GM18907 (cell line): Measurements from ENCODE around the gene EPHA3.

Experiments
- ATAC-seq: cut with Tn5 transposase; IDR thresholded peaks from one replicate; pipeline ENCODE4 v1.9.1; 2021; ENCODE audit warnings: mild to moderate bottlenecking, moderate library complexity; ENCODE audit not compliant: unreplicated experiment

EPHA3 gene

DNA sequence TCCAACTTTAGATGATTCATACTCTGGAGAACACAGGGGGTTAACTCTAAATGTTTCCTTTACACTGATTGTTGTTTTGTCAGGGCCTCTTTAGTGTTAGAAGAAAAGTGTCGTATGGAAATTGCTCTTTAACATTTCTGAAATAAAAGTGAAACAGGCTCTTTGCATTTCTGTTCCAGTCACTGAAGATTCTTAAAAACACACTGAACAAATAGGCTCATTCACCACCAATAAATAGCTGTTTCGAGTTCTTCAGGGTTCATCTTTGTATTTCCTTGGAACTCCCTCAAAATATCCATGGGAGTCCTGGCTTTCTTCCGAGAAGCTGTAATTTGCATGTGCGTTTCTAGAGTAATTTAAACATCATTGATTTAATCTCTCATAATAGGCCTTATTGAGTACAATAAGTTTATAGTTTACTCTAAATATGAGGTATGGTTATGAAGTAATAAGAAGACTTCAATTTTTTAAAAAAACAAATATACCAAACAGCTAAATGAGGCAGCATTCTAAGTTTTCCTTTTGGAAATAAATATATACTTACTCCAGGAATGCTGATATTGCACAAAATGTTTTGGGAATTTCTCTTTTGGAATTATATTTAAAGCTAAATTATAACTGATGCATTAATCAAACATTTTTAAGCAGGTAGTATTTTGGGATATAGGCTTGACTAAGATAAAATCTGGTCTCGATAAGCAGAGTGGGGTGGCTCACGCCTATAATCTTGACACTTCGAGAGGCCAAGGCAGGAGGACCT, 327.4 kb downstream of the EPHA3 start:
- no peak for ATAC-seq

DNA sequence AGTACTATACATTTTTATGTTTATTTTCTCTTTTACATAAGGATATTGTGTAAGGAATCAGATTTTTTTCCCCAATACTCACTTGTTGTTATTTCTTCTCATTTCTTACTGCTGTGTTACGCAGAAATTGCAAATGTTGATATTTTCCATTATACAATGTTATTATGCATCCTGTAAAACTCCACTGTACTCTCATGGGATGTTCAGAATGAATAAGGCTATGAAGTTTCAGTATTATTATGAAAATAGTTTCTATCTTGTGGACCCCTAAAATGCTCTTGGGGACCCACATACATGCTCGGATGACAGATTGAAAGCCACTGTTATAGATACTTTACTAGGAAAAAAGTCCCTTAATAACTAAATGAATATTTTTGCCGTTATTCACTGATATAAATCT, 329.4 kb downstream of the EPHA3 start:
- no peak for ATAC-seq

- ATAC-seq, result no peak
Measured at GRCh38 chr3:89440386-89440785, 333.0 kb downstream of the EPHA3 start.

DNA sequence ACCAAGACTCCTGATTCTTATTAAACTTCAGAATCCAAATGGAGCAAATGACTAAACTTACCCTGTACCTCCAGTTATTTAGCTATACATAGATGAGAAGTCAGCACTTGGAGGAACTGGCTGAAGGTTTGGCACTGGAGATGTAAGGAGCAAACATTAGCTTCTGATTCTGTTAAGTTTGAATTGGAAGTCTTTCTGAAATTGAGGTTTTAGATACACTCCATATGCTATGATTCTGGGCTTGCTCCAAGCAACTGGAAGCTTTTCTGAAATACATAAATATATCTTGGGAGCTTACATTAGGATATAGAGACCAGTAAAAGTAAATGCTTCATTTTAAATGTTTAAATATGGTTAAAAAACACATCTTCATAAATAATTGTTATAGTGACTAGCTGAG, 333.7 kb downstream of the EPHA3 start:
- no peak for ATAC-seq

- no peak for ATAC-seq
Measured at GRCh38 chr3:89446593-89446992, 339.2 kb downstream of the EPHA3 start.

DNA sequence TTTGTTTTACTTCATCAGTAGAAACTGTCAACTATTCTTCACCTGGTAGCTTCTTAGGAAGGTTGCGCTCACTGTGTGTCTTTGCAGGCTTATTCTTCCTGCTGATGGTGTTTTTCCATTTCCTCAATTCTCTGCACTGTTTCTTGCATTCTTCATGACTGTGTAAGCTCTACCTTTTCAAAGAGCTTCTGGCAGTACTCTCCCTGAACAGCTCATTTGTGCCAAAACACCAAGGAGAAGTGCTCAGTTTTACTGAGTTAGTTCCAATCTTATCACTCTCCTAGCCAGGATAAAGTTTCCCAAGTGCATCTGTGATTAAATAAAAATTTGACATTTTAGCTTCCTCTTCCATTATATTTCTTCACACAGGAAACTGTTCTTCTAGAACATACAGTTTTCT, 339.8 kb downstream of the EPHA3 start:
- no peak for ATAC-seq

DNA sequence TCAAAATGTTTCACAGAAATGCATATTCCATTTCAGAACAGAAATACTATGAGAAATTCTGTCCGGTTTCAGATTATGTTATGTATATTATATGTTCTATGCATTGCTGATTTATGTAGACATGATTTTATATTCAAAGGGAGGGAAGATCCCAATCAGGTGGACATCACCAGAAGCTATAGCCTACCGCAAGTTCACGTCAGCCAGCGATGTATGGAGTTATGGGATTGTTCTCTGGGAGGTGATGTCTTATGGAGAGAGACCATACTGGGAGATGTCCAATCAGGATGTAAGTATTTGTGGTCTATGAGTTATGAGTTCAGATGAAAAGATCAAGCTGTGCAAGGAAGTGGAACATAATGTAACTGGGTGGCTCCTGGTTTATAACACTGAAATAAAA, 341.7 kb downstream of the EPHA3 start:
- no peak for ATAC-seq

DNA sequence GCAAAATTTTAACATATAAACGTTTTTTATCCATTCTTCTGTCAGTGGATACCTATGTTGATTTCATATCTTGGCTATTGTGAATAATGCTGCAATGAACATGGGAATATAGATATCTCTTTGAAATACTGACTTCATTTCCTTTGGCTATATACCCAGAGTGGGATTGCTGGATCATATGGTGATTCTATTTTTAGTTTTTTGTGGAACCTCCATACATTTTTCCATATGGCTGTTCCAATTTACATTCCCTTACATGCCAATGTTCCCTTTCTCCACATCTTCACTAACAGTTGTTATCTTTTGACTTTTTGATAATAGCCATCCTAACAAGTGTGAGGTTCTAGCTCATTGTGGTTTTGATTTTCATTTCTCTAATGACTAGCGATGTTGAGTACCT, 344.6 kb downstream of the EPHA3 start:
- no peak for ATAC-seq

DNA sequence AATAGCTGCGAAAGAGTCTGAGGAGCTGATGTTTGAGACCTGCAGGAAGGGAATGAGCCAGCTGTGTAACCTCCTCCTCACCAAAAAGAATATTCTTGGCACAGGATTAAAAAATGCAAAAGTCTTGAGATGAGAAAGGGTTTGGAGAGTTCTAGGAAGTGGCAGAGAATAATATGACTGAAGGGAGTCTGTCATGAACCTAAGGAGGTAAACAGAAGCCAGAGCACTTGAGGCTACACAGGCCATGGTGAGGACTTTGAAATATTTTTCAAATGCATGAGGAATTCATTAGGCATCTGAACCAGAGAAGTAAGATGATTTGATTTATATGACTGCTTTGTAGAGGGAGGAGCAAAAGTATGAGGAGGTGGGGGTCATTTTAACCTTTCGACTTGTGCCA, 347.8 kb downstream of the EPHA3 start:
- ATAC-seq, result no peak

- no peak for ATAC-seq
Measured at GRCh38 chr3:89467898-89468363, 360.5 kb downstream of the EPHA3 start.

DNA sequence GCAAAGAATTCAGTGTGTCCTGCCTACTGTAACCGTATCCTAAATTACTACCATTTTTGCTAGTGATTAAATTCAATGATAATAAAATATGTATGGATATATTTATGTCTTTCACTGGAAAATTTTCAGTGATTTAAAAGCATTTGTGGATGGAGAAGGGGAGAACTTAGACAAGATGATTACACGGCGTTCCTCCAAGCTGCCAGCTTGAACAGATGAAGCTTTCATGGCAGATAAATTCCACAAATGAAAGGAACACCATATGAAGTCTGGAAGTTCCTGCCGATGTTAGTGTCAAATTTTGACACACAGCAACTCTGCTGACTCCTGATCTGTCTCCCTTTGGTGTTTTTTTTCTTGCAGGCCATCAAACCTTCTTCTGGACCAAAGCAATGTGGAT, 364.7 kb downstream of the EPHA3 start:
- no peak for ATAC-seq

DNA sequence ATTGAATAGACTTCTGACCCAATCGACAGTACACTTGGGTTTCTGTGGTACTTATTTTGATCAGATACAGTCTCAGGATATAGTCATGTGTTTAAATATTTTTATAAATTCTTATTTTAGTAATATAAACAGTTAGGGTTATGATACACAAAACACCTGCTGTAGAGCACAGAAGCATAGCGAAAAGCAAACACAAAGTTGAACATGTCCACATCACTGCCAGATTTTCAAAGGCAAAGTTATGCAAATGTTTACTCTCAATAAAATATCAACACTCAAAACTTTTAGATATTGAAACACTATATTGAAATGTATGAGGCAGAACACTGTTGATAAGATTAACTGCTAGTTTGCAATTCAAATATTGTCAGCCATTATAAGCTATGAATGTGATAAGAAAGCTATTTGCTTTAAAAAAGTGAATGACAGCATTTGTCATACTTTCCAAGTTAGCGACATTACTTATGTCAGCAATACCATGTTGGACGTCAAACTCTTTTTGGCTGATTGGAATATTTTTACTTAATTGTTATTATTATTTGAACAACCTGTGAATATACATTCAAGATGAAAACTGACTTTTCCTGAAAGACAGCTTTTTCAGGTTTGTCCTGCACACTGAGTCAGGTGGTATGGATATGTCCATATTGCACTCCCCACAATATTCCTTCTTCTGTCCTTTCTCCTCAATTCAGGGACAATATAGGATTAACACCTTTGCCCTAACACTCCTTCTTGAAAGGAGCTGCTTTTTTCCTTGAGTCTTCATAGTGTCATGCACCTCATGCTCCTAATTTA, 367.1 kb downstream of the EPHA3 start:
- no peak for ATAC-seq

DNA sequence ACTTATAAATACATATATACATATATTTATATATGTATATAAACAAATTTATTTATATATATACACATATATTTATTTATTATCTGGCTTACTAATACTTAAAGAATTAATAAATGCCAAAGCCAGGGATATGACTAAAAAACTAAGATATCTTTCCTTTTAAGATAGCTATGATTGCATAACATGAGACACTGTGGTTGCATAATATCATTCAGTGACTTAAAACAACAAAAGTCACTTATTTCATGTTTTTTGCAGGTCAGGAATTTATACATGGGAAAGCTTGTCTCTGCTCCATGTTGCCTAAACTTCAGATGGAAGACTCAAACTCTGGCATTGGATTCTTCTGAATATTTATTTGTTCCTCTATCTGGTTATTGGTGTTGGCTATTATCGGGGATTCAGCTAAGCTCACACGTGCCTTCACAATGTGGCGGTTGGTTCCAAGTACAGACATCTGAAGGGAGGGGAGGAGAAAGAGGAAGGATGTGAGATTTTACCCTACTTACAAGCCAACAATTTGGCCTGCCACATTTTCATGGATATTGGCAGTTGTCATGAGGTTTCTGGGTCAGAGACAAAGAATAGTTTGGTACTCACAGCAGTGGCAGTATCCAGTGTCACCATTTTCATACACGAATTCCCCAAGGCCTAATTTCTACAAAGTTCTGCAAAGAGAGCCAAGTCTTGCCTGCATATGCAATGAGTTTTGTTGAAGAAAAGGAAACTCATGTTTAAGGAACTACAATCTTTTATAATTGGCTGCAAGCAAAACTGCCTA, 381.6 kb downstream of the EPHA3 start:
- ATAC-seq, result no peak

DNA sequence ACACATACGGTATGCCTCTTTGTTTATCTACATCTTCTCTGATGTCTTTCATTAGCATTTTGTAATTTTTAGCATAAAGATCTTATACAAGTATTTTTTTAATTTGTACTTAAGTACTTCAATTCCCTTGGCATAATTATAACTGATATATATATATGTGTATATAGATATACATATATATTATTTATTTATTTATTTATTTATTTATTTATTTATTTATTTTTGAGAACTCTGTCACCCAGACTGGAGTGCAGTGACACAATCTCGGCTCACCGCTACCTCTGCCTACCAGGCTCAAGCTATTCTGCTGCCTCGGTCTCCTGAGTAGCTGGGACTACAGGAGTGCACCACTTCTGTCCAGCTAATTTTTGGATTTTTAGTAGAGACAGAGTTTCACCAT, 382.7 kb downstream of the EPHA3 start:
- ATAC-seq, result no peak

- no peak for ATAC-seq
Measured at GRCh38 chr3:89494734-89495133, 387.3 kb downstream of the EPHA3 start.

GRCh38 chr3:89503891-89504391, 396.5 kb downstream of the EPHA3 start:
- ATAC-seq, result no peak

DNA sequence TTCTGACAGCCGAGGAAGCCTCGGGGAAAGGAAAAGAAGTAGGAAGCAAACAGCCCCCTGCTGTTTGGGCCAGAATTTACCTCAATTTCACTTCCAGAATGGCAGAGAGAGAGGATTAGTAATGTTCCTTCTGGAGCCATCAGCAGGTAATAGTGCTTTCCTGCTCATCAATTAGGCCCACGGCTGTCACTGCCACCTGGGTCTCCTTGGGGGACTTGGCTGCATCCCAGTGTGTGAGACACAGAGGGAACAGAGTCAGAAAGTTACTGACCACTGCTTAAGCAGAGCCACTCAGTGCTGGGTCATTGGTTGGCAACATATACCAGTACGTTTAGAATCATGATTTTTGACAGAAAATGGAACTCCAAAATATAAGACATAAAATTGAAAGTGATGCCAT, 397.0 kb downstream of the EPHA3 start:
- no peak for ATAC-seq

- ATAC-seq, result no peak
Measured at GRCh38 chr3:89506462-89507103, 399.2 kb downstream of the EPHA3 start.

DNA sequence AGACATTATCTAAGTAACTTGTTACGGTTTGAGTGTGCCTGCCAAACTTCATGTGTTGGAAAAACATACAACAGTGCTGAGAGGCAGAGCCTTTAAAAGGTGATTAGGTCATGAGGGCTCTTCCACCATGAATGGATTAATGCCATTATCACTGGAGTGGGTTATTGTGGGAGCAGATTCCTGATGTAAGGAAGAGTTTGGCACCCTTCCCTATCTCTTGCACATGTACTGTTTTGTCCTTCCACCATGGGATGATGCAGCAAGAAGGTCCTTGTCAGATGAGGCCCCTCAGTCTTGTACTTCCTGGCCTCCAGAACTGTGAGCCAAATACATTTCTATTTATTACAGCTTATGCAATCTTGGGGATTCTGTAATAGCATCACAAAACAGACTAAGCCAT, 413.9 kb downstream of the EPHA3 start:
- ATAC-seq, result no peak

DNA sequence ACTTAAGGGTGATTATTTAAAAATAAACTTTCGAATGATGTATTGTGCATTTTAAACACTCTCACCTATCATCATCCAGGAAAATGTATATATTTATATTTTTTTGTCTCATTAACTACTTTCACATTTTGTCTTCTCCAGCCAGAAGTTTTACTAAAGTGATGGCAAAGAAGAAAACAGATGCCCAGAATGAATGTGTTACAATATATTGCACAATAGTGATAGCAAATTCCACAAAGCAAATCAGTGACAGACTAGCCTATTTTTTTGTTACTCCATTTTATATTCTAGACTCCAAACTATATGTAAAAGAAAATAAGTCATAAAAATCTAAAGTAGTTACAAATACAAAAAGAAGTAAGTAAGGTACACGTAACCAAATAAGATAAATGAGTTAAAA, 414.7 kb downstream of the EPHA3 start:
- ATAC-seq, result no peak

DNA sequence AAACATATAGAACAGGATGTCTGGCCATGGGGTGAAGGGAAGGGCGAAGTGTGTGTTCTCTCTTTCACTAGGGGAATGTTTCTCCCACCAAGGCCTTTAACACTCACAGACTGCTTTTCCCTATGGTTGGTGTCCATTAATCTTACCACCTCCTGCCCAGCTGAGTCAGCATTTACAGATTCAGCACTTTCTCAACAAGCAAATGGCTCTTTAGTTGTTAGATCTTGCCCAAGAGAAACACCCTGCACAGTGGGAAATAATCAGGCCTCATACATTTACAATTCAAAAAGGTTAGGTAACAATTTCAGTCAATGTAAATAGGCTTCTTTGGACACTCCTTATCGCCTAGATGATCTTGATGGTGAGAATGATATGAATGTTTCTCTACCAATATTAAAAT, 418.2 kb downstream of the EPHA3 start:
- ATAC-seq, result no peak
